ENCODE results near the gene GRK3. TPM values are rescaled to one million over a fixed set of nuclear protein-coding genes. Genes with fewer than 3 reads are reported as not detected.
"Not testable (repeated sequence)": the region's sequence is repeated elsewhere in the genome, so short reads cannot be mapped to it uniquely, and the experiment has no call there.

GRK3 gene
- polyA plus RNA-seq (2013, experiment 1 of 2; ENCODE audit: insufficient read length), result 1.5 TPM
- polyA plus RNA-seq (2013, experiment 2 of 2; ENCODE audit: insufficient read length), result 2.4 TPM

GRCh38 chr22:25564320-25564978 is at the start of gene GRK3:
TSS of gene GRK3 (plus strand) at chr22:25564675. CDS start at chr22:25565041, 366 bp downstream.
- DNase-seq, result peak; percentile 56

GRCh38 chr22:25518000-25518663 is 46.3 kb upstream of the GRK3 start:
- DNase-seq, result no peak

GRCh38 chr22:25525376-25525775 is 39.1 kb upstream of the GRK3 start:
- no peak for DNase-seq

- peak; percentile 18 for DNase-seq
These were observed 38.5 kb upstream of the GRK3 start for GRCh38 chr22:25525804-25526584.

- DNase-seq, result peak; percentile 61
These were observed 37.5 kb upstream of the GRK3 start for GRCh38 chr22:25527016-25527415.

- peak; percentile 22 for DNase-seq
These were observed 36.4 kb upstream of the GRK3 start for GRCh38 chr22:25528068-25528467.

GRCh38 chr22:25529059-25529458 is 35.4 kb upstream of the GRK3 start:
- not testable (repeated sequence) for DNase-seq

GRCh38 chr22:25529541-25530137 is 34.8 kb upstream of the GRK3 start:
- not testable (repeated sequence) for DNase-seq

GRCh38 chr22:25531677-25532076 is 32.8 kb upstream of the GRK3 start:
- not testable (repeated sequence) for DNase-seq

GRCh38 chr22:25534724-25535123 is 29.8 kb upstream of the GRK3 start:
- DNase-seq, result no peak

GRCh38 chr22:25536589-25536988 is 27.9 kb upstream of the GRK3 start:
- DNase-seq, result no peak

GRCh38 chr22:25540166-25540907 is 24.1 kb upstream of the GRK3 start:
- no peak for DNase-seq

- DNase-seq, result no peak
These were observed 23.4 kb upstream of the GRK3 start for GRCh38 chr22:25540908-25541660.

GRCh38 chr22:25542191-25542590 is 22.3 kb upstream of the GRK3 start:
- no peak for DNase-seq

- DNase-seq, result no peak
These were observed 21.6 kb upstream of the GRK3 start for GRCh38 chr22:25542720-25543402.

- no peak for DNase-seq
These were observed 19.3 kb upstream of the GRK3 start for GRCh38 chr22:25545146-25545545.

- no peak for DNase-seq
These were observed 18.8 kb upstream of the GRK3 start for GRCh38 chr22:25545672-25546071.

GRCh38 chr22:25546242-25546641 is 18.2 kb upstream of the GRK3 start:
- no peak for DNase-seq

GRCh38 chr22:25546751-25547150 is 17.7 kb upstream of the GRK3 start:
- no peak for DNase-seq

GRCh38 chr22:25548866-25549464 is 15.5 kb upstream of the GRK3 start:
- DNase-seq, result no peak

Measured in fibroblast of skin of scalp (primary cell).